Activated T-helper 1 cell treated with anti-CD3 and anti-CD28 coated beads, Interleukin-12 subunit alpha, Interleukin-12 subunit beta, Interleukin-2, Interleukin-4 antibody, amounts not matched to agents 30 ng/mL and 10 ng/mL and 1 ng/mL, durations not matched to agents 14 hours and 24 hours and 36 hours (primary cell): ENCODE measurements around the gene MYH10. TPM values are rescaled to one million over a fixed set of nuclear protein-coding genes. Genes with fewer than 3 reads are reported as not detected.
A peak's percentile ranks its signal among the peaks of the same experiment; 100 is the strongest.

Experiments
- DNase-seq: peaks from one replicate; pipeline ENCODE4 v3.0.0; 2021; ENCODE audit warnings: low spot score
- H3K27ac Mint-ChIP-seq: one replicate; pipeline ENCODE4 v1.8.0; 2021; ENCODE audit warnings: mild to moderate bottlenecking, mixed read lengths
- H3K27me3 Mint-ChIP-seq: one replicate; pipeline ENCODE4 v1.8.0; 2022; ENCODE audit warnings: mild to moderate bottlenecking, moderate library complexity, mixed read lengths; ENCODE audit not compliant: insufficient read depth
- H3K36me3 Mint-ChIP-seq: one replicate; pipeline ENCODE4 v1.8.0; 2021; ENCODE audit warnings: low read depth, mixed read lengths
- H3K4me1 Mint-ChIP-seq: one replicate; pipeline ENCODE4 v1.8.0; 2021; ENCODE audit warnings: low read depth, mixed read lengths
- H3K4me3 Mint-ChIP-seq: one replicate; pipeline ENCODE4 v1.8.0; 2021; ENCODE audit warnings: mild to moderate bottlenecking, moderate library complexity, mixed read lengths
- H3K9me3 Mint-ChIP-seq: one replicate; pipeline ENCODE4 v1.8.0; 2021; ENCODE audit warnings: mixed read lengths
- intact Hi-C: fragments of 100-400 bp; cut with micrococcal nuclease; formaldehyde crosslinking; loops from one replicate; pipeline ENCODE4 v1.15.1; 2024
- total RNA-seq: library from RNA; stranded (reverse); gene quantifications from 2 replicates; pipeline ENCODE4 v1.2.3, GENCODE V29; 2022

Gene MYH10
- total RNA-seq, 1 donor from 2014 or later: 15.3 TPM

DNA sequence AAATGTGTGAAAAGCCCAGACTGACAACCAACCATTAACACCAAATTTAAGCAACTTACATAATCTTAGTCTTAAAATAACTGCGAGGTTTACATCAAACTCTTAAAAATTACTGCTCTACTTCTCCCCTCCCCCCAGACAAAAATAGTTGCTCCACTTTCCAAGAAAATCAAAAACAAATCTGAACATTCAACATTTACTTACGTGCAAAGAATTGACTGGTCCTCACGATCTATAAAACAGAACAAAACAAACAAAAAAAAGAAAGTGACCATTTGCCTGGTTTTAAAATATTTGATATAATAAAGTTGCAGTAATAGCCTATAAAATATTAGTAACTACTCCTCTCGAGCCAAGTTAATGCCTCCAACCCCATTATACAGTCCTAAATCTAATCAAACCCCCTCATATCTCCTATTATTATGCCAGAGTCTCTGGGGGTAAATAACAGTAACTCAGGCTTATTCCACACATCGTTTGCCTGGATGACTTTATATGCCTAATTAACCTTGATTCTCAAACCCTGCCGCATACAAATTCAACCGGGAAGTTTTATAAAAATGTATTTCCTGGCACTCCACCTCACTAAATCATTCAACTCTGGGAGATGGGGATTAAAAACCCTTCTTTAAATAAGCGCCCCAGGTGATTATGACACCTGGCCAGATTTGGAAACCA is 41.5 kb downstream of the MYH10 start:
- Mint-ChIP-seq H3K4me1 (no peaks in the 10 kb centered on the region), H3K36me3 (no peaks in the 10 kb centered on the region), H3K4me3 (no peak overlapping the region), H3K27ac (no peak overlapping the region), H3K9me3 (no peaks in the 10 kb centered on the region), H3K27me3 (no peaks in the 10 kb centered on the region)
- DNase-seq: no peak
- intact Hi-C loops: no loop called here

DNA sequence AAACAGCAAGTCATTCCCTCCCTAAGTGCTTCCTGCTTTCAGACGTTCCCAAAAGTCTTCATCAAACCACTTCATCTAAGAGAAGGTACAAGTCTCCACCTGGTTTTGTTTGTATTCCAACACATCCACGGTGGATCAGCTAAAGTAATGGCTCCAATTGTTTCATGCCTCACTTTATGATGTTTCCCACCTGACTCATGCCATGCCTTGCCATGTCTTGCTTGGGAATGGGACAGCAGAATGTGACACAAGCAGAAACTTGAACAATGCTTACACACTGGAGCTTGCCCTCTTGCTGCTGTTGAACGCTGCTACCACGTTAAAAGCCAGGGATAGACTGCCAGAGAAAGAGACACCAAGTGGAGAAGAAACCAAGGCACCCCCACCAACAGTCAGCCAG is 43.8 kb downstream of the MYH10 start:
- Mint-ChIP-seq H3K9me3 (no peaks in the 10 kb centered on the region), H3K36me3 (no peaks in the 10 kb centered on the region), H3K4me1 (no peaks in the 10 kb centered on the region), H3K27ac (no peak overlapping the region), H3K27me3 (no peaks in the 10 kb centered on the region), H3K4me3 (no peak overlapping the region)
- intact Hi-C loops: no loop called here
- DNase-seq: no peak

DNA sequence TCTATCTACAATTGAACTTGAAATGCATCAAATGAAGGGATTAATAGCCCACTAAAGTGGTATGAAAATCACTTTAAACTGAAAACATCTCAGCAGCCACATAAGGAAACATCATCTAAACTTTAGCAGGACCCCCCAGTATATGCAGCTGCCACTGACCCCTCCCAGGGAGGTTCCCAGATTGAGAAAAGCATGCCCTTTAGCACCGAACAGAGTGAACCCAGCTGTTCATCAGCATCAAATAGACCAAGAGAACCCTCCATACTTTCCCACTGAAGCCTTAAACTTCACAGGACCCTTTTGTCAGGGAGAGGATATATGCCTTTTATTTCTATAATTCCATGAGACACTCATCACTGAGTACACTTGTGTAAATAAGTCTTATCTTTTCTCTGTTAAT is 44.6 kb downstream of the MYH10 start:
- no peak for DNase-seq
- H3K27me3 Mint-ChIP-seq: no peaks in the 10 kb centered on the region
- H3K36me3 Mint-ChIP-seq: no peaks in the 10 kb centered on the region
- H3K4me3 Mint-ChIP-seq: no peak overlapping the region
- H3K9me3 Mint-ChIP-seq: no peaks in the 10 kb centered on the region
- intact Hi-C loops: no loop called here
- H3K4me1 Mint-ChIP-seq: no peaks in the 10 kb centered on the region
- H3K27ac Mint-ChIP-seq: no peak overlapping the region

DNA sequence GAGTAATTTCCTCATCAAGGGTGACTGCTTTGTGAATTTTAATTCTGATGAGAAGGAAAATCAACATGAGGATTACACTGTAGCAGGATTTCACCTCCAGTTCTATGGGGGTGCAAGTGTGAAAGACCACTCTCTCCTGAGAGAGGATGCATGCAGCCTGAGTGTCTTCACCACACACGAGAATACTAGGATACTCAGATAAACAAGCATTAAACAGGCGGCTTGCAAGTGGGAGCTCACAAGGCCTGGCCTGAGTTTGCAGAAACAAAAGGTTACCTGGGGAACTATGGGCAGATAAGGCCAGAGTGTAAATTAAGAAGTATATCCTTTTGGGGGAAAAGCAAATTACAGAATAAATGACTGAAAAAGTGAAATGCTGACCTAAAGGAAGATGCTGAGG is 46.6 kb downstream of the MYH10 start:
- Mint-ChIP-seq H3K9me3 (no peaks in the 10 kb centered on the region), H3K36me3 (no peaks in the 10 kb centered on the region), H3K4me1 (no peaks in the 10 kb centered on the region), H3K4me3 (no peak overlapping the region), H3K27ac (no peak overlapping the region), H3K27me3 (no peaks in the 10 kb centered on the region)
- intact Hi-C loops: no loop called here
- DNase-seq: no peak

DNA sequence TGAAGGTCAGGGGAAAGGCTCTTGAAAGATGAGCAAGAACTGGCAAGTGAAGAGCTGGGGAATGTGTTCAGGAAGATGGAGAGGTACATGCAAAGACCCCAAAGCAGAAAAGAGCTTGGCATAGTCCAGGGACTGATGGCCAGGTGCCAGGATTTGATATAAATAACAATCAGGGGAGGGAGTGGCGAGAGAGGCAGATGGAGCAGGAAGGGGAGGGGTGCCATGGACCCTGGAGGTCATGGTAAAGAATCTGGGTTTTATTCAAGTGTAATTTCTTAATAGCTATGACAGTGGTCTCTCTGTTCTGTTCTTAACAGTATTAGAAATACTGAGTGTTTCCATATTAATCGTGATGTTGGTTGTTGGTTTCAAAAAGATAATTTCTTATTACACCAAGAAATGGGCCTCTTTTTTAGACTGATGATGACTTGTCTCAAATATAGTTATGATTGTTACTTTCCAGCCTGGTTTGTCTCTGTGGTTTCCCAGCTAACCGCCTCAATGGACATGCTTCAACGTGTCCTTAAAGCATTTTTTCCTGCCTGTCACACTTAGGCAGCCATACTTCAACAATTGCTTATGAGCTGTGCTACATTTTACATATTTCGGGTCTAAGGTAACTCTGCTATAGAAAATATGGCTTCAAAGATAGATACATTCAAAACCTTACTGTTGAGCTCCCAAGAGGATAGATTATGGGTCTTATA is 49.4 kb downstream of the MYH10 start:
- no peaks in the 10 kb centered on the region for H3K4me1 Mint-ChIP-seq
- no peaks in the 10 kb centered on the region for H3K36me3 Mint-ChIP-seq
- no peak overlapping the region for H3K4me3 Mint-ChIP-seq
- DNase-seq: no peak
- no peaks in the 10 kb centered on the region for H3K27me3 Mint-ChIP-seq
- intact Hi-C loops: no loop called here
- H3K9me3 Mint-ChIP-seq: no peaks in the 10 kb centered on the region
- peak overlapping the region; percentile 15 for H3K27ac Mint-ChIP-seq

DNA sequence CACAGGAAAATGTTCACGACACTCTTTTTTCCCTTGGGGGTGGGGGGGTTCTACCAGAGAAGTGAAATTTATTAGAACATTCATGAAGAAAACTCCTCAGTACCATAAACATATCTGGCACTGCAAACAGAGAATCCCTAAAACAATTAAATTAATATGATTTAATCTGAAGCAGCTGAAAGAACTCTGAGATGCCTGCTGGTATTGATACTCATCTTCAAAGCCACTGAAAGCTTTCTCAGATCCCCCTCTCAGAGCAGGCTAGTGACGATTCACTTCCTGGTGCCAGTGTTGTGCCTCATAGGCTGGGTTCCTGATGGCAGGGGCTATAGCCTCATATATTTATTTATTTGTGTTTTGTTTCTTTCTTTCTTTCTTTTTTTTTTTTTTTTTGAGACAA is 52.7 kb downstream of the MYH10 start:
- Mint-ChIP-seq H3K4me1 (no peaks in the 10 kb centered on the region), H3K27ac (no peak overlapping the region), H3K27me3 (no peaks in the 10 kb centered on the region), H3K36me3 (no peaks in the 10 kb centered on the region), H3K9me3 (no peaks in the 10 kb centered on the region), H3K4me3 (no peak overlapping the region)
- DNase-seq: no peak
- intact Hi-C loops: no loop called here

DNA sequence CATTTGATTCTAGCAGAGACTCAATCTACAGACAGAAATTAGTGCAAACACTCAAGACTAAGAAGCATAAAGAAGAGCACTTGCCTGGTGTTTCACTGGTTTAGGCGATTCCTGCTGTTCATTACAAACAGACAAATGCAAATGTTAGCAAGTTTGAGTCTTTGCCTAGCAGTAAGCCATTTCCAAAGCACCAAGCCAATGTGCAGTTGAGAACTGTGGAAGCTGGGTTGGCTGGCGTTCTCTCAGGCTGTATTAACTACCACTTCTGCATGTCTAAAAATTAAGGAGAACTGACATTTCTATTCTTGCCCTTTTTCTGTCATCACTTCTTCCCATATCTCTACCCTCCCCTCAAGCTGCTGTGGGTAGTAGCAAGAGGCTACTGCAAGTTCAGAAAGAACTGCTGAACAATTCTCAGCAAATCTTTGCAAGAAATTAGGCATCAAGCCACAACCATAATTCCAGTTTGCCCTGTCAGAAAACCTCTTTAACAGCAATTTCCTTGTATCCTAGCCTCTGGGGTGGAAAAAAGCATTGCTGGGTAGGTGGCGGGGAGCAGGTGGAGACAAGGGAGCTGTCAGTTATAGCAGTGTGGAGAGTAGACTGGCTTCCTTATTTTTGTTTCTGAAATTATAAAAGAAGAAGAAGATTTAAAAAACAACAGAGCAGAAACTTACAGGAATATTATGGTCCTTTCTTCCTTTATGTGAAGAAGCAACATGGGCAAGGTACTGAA is 53.8 kb downstream of the MYH10 start:
- H3K36me3 Mint-ChIP-seq: no peaks in the 10 kb centered on the region
- peaks cover 2% of the 10 kb centered on the region for H3K27me3 Mint-ChIP-seq
- no peaks in the 10 kb centered on the region for H3K9me3 Mint-ChIP-seq
- no peak overlapping the region for H3K4me3 Mint-ChIP-seq
- intact Hi-C loops: no loop called here
- no peaks in the 10 kb centered on the region for H3K4me1 Mint-ChIP-seq
- DNase-seq: no peak
- H3K27ac Mint-ChIP-seq: no peak overlapping the region

DNA sequence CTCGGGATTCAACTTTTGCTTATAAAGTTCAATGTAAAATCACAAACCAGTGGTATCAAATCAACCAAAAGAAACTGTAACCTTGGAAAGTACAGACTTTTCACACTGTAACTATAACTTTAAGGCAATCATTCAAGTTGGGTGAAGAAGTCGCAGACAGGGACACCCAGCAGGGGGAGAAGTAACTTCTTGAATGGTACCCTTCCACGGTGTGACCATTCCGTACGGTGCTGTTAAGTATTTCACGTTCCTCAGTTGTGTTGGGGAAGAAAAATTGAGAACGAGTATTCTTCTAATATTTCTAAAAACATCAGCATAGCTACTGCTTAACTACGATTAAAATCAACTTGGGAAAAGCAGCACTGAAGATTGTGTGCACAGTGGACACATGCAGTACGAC is 55.8 kb downstream of the MYH10 start:
- intact Hi-C loops: no loop called here
- Mint-ChIP-seq H3K9me3 (no peaks in the 10 kb centered on the region), H3K36me3 (no peaks in the 10 kb centered on the region), H3K4me3 (no peak overlapping the region), H3K4me1 (no peaks in the 10 kb centered on the region), H3K27me3 (peaks cover 2% of the 10 kb centered on the region), H3K27ac (no peak overlapping the region)
- DNase-seq: no peak

DNA sequence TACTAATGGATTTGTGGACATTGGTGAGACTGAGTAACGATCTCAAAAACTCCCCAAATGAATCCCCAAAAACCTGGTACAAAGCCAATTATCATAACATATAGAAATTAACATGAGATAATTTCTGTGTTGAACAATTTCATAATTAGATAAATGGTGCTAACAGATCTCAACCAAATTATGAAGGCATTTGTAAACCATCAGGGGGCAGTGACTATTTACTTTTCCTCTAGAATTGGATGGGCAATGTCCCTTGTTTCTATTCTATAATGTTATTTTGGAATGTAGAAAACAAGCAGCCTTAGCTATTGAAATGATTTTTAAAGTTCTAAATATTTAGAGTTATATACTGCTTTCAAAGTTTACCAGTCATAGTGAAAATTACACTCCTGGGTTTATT is 57.8 kb downstream of the MYH10 start:
- intact Hi-C loops: loop anchor here (2.0 kb wide), 2 partner anchors 174 to 214 kb away; no protein-coding TSS in a partner anchor
- H3K27ac Mint-ChIP-seq: no peak overlapping the region

DNA sequence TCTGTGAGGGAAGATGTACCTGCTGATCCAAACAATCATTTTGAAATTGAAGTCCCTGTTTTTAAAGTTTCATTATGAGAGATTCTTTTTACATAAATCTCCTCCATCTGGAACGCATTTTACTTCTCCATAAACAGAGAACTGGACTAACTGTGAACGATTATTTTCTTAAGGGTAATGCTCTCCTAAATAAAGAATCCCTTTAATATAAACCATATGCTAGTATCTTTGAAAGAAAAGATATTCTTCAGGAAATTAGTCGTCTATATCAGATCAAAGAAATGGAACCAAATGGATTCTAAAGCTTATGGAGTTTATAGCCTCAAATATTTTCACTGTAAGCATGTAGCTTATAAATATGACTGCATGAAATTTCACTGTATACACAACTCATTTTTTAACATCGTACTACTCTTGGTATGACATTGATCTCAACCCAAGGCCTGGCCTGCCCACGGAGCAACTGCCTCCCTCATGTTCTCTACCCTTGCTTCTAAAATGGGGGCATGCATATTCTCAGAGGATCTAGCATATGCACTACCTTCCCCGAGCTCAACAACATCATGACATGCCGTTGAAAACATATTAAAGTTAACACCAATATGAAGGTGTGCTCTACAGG is 66.4 kb downstream of the MYH10 start:
- Mint-ChIP-seq H3K27me3 (peaks cover 3% of the 10 kb centered on the region), H3K4me3 (no peak overlapping the region), H3K36me3 (no peaks in the 10 kb centered on the region), H3K4me1 (no peaks in the 10 kb centered on the region), H3K9me3 (no peaks in the 10 kb centered on the region), H3K27ac (no peak overlapping the region)
- no peak for DNase-seq
- intact Hi-C loops: no loop called here

More for the DNA sequence above, 57.8 kb downstream of the MYH10 start:
- DNase-seq: no peak
- no peak overlapping the region for H3K4me3 Mint-ChIP-seq
- no peaks in the 10 kb centered on the region for H3K9me3 Mint-ChIP-seq
- H3K27me3 Mint-ChIP-seq: peaks cover 2% of the 10 kb centered on the region
- H3K4me1 Mint-ChIP-seq: no peaks in the 10 kb centered on the region
- H3K36me3 Mint-ChIP-seq: no peaks in the 10 kb centered on the region

DNA sequence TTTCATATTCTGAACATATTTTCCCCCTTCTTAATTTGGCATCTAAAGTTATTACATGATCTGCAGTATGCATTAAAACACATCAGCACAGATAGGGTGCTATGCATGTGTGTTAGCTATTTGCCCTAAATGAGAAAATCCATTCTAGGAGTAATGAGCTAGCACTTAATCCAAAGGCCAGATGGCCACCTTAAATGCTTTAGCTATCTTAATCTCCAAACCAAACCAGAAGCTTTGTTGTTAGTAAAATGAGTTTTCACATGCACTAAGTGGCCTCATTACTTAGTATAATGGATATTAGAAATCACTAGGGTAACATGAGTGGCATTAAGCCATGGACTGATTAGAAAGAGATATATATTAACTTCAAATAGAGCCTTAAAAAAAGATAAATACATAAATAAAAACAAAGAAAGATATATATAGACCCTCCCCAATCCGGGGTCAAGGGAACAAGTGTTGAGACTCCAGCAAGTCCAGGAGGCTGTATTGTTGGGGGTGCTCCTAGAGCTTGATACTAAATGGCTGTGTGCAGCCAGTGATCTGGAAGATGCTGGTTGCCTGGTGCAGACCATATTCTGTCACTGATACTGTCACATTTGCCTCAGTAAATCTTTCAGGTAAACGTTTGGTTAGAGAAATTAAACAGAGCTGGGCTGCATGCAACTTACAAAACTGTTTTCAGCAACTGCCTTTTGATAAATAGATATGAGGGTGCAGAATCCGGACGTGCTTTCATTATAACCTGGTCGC is 67.3 kb downstream of the MYH10 start:
- intact Hi-C loops: no loop called here
- no peak overlapping the region for H3K4me3 Mint-ChIP-seq
- no peaks in the 10 kb centered on the region for H3K36me3 Mint-ChIP-seq
- H3K4me1 Mint-ChIP-seq: no peaks in the 10 kb centered on the region
- peaks cover 3% of the 10 kb centered on the region for H3K27me3 Mint-ChIP-seq
- H3K27ac Mint-ChIP-seq: no peak overlapping the region
- DNase-seq: no peak
- no peaks in the 10 kb centered on the region for H3K9me3 Mint-ChIP-seq

DNA sequence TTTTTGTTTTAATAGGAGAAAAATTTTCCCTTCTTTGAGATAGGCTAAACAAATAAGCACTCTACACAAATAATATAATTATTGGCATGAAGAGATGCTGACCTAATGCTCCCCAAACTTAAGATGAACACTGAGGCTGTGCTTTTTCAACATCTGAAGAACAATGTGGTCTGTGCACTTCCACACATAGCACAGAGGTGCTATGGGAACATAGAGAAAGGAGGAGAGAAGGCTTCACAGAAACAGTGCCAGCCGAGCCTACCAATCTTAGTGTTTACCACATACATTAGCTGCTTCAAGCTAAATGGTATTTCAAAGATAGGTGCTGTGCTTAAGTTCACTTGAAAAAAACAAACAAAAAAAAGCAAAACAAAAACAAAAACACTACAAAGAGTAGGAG is 72.4 kb downstream of the MYH10 start:
- peaks cover 14% of the 10 kb centered on the region for H3K27me3 Mint-ChIP-seq
- no peak for DNase-seq
- no peaks in the 10 kb centered on the region for H3K9me3 Mint-ChIP-seq
- intact Hi-C loops: no loop called here
- H3K27ac Mint-ChIP-seq: no peak overlapping the region
- no peak overlapping the region for H3K4me3 Mint-ChIP-seq
- no peaks in the 10 kb centered on the region for H3K36me3 Mint-ChIP-seq
- H3K4me1 Mint-ChIP-seq: no peaks in the 10 kb centered on the region
